Hematopoietic multipotent progenitor cell treated with erythropoietin and hydrocortisone succinate and interleukin-3 and kit ligand, for 8 days (in vitro differentiated cells): ENCODE data around the gene NPAS3.
A peak's percentile ranks its signal among the peaks of the same experiment; 100 is the strongest.

Source experiments
- DNase-seq: peaks from one replicate; pipeline ENCODE4 v3.0.0-alpha.2; 2015

The NPAS3 gene

DNA sequence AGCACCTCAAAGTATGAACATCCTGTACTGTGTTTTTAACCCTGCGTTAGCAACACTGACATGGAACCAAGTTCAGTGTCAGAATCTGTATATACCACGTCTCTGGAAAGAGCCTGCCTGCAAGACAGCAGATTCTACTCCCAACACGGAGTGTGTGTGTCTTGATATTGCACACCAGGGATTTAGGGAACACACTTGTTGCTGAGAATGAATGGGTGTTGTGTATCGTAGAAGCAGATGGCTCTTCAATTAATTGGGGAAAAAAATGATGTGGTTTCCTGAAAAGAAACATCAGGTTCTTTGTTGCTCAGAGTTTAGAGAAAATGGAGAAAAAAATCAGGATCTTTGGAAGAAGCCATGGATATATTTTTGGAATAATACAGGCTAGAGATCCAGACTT is 841.4 kb downstream of the NPAS3 start:
- DNase-seq, result no peak

DNA sequence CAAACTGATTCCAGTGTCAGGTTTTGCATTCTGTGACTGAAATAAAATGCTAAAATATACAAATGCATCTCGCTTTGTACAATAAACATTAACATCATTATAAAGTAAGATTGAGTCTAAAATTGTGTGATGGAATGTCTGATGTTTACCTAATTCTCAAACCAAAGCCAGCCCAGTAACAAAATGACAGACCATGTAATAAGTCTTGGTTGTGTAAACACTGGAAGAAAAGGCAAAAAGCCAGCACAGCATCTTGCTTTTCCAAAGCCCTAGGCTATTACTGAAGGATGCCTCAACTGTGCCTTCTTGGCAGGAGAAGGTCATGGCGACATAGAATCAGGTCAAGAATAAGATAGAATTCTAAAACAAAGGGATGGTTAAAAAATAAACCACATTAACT is 842.6 kb downstream of the NPAS3 start:
- DNase-seq, result no peak

DNA sequence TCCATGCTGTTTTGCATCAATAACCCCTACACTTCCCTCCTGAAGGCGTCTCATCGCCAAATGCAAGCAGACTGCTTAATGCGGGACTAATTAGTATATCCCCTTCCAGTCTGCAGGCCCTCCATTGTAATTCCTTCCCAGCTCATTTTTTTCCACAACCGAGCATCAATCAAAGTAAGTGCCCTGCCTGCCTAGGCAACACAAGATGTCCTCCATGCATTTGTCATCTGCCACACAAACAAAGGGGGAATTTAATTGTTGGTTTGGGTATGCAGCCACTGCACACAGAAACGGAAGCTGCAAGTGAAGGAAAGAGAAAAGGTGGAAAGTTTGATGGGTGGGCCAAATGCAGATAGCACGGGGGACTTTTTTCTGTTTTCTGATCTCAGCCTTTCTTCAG is 844.2 kb downstream of the NPAS3 start:
- DNase-seq, result no peak

DNA sequence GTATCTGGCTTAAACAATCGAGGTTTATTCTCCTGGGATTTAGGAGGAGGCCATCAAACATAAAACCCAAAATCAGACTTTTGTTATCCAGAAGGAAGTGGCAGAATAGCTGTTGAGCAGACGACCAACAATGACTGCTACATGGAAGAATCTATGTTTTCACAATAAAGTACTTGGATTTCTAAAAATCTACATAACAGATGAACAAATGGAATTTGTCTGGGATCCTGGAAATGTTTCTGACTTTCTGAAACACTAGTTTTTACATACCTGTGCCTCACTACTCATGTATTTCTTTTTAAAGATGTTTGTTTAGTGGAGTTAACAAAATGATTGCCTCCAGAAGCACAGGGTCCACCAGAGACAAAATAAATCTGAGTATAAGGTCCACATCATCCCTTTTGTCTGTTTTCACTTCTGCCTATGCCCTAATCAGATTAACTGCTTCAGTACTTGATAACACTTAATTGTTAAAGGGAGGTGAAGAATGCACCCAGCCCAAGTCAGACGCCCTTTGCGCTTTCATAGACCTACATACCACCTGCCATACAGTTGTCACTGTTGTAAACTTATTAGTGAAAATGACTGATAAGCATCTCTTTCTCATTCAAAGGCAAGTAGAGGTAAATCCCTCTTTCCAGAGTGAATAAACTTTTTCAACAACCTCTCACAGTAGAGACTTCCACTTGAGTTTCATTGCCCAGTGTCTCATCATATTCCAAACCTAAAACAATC is 847.6 kb downstream of the NPAS3 start:
- DNase-seq, result no peak

DNA sequence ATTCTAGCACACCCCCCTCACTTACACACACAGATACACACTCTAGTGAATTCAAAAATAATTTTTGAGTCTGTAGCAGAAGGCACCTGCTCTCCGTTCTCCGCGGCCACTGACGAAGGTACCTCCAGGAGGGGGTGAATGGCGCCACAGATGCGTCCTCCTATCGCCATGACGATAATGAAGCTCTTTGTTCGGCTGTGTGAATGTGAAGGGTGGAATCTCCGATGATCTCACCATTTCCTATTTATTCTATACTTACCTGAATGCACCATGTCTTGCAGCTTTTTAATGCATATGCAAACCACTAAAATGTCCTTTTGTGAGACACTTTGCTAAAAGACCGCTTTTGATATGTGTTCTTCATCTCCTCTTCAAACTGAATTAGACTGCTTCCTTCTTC is 849.5 kb downstream of the NPAS3 start:
- DNase-seq, result no peak

DNA sequence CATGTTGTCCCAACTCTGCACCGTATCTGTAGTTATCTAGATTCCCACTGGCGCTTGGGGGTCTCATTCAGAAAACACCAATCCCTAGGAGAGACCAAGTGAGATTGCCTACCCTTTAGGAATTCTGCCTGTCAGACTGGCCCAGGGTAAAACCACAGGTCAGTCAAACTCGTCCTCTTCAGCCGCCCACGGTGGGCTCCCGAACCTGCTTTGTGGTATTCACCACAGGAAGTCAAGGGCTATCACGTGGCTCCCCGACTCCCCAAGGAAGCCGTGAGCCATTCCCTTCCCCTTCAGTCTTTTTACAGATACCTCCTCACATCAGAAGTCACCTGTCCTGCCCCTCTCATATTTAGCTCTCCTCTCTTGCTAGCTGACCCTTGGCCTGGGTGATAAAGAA is 852.3 kb downstream of the NPAS3 start:
- DNase-seq, result no peak

DNA sequence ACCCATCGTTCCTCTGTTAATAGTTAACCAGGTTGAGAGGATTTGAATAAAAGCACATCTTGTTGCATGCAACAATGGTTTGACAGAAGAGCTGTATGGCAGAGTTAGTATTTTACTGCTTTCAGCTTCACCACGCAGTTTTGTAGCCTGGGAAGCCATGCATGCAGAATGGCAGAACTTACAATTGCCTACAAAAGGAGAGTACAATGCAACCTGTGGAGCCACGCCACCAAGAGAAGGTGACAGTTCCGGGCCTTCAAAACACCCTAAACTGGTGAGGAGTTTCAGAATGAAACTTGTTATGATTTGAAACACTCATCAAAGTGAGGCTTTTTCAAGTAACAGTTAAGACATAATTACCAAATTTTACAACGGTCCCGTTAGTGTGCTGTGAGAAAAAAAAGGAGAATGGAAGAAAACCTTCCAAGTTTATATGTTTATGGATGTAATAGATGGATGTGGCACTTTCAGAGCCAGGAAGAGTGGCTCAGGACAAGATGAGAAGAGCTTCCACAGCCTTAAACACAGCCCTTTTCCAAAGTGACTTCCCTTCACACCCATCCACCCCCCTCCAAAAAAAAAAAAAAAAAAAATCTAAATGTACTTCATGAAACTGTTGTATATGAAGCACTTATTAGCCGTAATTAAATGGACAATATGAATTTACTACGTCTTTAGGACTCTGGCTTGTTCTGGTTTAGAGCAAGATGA is 853.5 kb downstream of the NPAS3 start:
- DNase-seq, result no peak

DNA sequence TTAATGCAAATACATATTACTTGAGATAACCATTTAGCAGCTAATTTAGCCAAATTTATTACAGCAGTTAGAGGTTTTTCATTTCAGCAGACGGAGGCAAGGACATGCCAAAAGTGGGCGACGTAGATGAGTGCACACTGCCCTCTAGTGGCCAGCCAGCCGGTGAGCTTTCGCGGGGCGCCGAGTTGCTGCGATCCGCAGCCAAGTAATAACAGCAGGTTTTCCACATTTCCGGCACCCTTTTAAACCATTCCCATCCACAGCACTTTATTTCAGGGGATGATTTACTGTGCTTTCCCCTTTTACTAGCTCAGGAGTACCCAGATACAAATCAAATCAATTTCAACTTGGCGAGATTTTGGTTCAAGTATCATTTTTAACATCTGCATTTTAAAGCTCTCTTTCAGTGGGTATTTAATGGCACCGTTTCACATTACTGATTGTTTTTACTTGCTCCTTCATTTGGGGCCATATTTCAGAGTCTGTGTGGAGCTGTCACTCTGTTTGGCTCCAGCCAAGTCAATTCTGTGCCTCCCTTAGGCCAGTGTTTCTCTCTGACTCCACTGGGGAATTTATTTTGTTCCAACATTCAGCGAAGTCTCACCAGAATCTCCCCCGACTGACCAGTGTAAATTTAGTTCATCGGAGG is 854.2 kb downstream of the NPAS3 start:
- peak; percentile 70 for DNase-seq

DNA sequence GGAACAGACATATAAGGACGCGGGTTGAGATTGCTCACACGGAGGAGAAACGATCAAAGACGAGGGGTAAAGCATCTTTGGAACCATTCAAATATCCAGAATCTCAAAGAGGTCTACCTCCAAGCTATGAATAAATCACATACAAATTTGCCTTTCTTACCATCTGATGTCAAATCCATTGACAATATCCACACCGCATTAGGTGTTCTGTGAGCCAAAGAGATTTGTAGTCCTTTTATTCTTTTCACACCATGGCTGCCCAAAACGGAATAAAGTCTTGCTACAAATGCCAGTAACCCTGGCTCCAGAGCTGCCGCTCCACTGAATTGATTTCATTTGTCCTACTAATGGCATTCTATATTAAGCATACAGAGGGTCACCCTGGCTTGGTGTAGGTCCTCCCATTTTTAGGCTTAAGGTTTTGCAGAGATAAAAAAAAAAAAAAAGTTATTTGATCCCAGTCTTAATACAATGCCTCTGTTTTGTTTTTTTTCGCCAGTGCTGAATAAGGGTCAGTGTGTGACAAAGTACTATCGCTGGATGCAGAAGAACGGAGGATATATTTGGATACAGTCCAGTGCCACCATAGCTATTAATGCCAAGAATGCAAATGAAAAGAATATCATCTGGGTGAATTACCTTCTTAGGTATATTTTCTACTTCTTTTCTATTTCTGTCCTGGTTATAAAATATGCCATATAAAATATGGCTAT is 854.9 kb downstream of the NPAS3 start:
- no peak for DNase-seq

DNA sequence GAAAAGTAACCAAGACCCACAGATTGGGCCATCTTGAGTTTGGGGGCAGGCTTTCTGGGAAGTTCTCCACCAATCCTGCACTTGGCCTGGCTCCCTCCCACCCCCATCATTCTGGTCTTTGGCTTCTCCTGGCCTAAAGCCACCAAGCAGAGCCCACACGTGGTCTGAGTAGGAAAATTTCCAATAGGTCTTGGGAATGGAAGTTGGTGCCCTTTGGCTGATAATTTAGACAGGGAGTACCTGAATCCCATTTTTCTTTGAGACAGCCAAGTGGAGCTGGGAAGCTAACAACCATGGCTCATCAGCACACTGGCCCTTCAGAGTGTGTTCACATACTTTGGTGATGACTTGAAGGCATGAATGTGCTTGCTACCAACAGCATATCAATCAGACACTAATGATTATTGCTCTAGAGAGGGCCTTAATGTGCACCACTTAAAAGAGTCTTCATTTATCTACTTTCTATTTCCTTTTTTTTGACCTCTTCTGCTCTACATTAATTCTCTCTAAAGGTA is 856.2 kb downstream of the NPAS3 start:
- no peak for DNase-seq

DNA sequence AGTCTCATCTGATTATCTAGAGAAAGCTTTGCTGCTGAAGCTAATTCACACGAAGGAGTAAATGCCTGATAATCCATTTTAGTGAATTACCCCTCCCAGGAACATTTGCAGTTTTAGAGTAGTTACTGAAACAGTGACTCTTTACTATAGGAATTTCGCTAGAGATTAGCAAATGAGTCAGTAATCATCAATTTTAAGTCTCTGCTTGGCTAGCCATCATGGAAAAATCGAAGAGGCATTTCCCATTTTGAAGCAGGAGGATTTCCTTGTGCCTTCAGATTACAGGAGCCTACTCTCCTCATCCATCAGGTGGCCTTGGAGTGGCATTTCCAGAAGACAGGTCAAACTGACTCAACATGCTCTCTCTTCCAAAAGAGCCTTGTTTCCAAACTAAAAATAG is 857.7 kb downstream of the NPAS3 start:
- DNase-seq, result no peak

DNA sequence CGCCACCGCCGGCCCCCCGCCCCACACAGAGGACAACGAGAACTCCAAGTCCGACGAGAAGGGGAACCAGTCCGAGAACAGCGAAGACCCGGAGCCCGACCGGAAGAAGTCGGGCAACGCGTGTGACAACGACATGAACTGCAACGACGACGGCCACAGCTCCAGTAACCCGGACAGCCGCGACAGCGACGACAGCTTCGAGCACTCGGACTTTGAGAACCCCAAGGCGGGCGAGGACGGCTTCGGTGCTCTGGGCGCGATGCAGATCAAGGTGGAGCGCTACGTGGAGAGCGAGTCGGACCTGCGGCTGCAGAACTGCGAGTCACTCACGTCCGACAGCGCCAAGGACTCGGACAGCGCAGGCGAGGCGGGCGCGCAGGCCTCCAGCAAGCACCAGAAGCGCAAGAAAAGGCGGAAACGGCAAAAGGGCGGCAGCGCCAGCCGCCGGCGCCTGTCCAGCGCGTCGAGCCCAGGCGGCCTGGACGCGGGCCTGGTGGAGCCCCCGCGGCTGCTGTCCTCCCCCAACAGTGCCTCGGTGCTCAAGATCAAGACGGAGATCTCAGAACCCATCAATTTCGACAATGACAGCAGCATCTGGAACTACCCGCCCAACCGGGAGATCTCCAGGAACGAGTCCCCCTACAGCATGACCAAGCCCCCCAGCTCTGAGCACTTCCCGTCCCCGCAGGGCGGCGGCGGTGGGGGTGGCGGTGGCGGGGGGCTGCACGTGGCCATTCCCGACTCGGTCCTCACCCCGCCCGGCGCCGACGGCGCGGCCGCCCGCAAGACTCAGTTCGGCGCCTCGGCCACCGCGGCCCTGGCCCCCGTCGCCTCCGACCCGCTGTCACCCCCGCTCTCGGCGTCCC is 861.3 kb downstream of the NPAS3 start:
- DNase-seq, result no peak

DNA sequence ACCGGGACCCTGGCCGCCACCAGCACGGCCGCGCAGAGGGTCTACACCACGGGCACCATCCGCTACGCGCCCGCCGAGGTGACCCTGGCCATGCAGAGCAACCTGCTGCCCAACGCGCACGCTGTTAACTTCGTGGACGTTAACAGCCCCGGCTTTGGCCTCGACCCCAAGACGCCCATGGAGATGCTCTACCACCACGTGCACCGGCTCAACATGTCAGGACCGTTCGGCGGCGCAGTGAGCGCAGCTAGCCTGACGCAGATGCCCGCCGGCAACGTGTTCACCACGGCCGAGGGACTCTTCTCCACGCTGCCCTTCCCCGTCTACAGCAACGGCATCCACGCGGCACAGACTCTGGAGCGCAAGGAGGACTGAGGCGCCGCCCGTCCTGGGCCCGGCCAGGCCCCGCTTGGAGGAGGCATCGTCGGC is 862.1 kb downstream of the NPAS3 start:
- DNase-seq, result no peak

DNA sequence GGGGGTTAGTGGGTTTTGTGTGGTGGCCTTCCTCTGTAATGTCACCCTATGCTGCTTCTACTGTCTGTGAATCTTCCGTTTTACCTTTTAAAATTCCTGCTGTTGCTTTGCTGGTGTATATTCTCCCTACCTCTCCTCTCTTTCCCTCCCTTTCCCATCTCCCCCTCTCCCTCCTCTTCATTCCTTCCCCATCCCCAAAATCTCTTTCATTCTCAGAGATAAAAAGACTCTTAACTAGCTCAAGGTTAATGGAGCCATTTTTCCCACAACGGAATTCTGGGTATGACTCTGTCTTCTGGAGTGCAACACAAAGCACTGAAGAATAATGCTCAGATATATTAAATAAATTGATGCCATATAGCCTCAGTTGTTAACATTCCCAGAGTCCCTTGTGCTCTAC is 864.1 kb downstream of the NPAS3 start:
- DNase-seq, result no peak

DNA sequence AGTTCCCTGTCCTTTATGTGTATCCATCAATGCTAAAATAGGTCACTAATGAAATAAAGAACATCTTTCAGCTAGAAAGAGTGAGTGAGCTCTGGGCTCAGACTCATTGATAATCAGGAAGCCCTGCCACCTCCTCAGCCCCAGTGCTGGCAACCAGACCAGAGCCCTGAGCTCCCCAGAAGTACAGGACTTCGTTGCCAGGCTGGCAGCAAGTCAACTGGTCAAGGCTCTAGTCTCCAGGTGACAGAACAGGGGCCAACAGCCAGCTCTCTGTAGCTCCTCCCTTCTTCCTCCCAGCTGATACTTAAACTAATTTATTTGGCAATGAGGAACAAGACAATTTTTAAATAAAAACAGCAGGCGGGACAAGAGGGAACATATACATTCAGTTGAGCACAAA is 866.9 kb downstream of the NPAS3 start:
- DNase-seq, result no peak

DNA sequence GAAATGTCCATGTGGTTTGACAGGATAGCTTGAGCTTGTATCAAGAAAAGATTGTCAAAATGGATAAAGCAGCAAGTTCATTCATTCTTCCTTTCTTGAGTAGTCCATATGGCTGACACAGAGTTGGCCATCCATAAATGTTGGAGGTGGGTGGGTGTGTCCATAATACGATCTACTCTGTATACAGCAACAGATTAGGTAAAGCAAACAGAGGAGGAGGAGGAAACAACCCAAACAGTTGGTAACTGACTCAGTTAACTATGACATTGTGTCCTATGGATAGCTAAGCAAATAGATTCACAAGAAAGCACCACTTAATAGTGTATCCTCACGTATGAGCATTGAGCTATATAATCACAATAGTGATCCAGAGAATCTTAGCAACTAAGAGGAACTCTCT is 868.2 kb downstream of the NPAS3 start:
- no peak for DNase-seq

DNA sequence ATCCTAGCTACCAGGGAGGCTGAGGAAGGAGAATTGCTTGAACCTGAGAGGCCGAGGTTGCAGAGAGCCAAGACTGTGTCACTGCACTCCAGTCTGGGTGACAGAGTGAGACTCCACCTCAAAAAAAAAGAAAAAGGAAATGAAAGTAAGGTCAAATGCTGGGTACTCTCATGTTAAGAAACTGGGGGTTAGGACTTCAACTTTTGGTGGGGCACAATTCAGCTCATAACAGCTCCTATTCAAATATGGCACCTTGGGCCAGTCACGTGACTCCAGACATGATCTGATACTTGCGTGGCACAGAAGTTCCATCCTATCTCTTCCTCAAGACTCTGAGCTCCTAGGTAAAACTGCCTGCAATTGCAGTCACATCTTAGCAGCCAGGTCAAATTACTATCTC is 869.5 kb downstream of the NPAS3 start:
- DNase-seq, result no peak

DNA sequence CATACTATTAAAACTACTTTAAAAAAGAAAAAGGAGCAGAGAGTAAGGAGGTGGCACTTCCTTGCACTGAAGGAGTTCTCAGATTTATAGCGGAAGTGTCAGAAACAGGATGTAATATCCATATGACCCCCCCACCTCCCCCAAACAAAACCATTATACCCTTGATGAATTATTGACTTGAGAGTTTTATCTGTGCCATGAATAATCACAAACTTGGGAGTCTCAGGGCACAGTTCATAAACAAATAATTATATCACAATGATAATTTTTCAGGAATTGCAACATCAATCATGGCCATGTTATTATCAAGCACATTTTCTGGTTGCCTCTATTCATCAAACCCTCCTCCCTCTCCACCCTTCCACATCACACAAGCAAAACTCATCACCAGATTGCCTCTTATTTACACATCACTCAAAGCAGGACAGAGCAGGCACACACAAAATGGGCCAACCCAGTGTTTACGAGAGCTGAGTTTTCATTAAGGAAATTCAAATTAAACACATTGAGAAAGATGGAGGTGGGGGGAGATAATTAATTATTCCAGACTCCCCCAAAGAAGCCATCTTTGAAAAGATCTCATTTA is 870.8 kb downstream of the NPAS3 start:
- no peak for DNase-seq

DNA sequence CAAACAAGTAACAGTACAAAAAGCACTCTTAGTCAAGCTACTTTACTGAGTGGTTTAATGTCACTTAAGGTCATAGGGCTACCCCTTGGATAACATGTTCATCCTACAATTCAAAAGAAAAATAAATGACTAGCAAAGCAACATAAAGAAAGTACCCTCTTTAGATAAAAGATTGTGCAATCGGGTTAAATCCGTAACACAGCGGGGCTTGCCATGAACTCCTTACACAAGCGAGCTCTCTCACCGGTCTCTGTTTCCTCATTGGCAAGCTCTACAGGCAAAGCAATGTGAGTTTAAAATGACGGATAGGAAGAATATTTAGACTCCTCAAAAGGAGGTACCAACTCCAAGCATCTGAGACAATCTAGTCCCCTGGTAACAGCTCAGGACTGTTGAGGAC is 871.6 kb downstream of the NPAS3 start:
- no peak for DNase-seq

DNA sequence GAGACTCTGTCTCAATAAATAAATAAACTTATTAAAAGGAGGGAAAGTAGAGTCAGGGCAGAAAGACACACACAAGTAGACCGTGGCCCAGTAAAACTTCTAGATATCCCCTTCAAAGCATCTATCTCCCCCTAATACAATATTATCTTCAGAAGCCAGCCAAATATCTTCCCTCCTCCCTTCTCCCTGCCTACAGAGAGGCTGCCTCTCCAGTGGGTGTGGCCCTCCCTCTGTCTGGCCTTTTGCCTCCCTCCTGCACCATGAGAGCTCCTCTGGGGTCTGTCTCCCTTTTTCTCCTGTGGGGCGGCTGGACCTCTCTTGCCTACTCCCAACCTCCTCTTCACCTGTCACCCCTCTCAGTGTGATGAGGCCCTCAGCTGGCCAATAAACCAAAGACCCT is 873.0 kb downstream of the NPAS3 start:
- peak; percentile 77 for DNase-seq

DNA sequence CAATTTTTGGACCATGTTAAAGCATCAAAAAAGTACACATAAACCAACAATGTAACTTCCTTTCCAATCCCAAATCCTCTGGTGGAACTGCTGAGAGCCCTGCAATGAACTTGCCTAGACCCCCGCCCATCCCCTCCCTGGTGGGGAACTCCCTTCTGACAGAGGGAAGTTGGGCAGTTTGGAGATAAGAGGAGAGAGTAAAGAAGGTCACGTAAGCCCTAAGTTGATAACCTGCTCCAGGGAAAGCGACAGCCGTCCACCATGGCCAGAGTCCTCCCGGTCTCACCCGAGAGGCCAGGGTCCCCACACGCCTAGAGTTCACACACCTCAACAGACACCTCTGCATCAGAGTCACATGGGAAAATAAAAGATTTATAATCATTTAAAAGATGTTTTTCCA is 873.5 kb downstream of the NPAS3 start:
- DNase-seq, result peak; percentile 61

DNA sequence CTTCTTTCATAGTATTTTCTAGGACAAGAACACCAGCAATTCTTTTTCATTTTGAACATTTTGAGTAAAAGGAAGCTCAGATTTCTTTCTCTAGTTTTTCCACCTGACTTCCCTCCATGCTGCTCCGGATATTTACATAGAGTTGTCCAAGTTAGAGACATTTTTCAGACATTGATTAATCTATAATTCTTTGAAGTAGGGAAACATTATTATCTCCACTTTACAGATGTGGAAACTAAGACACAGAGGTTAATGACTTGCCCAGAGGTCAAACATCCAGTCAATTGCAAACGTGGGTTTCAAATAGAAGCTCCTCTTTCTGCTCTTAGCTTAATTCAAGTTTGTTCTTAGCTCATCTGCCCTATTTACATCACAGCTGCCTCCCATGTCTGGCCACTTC is 873.9 kb downstream of the NPAS3 start:
- DNase-seq, result peak; percentile 61
